Neuronal stem cell (in vitro differentiated cells): ENCODE results near the gene SMOC2.
A peak's percentile ranks its signal among the peaks of the same experiment; 100 is the strongest.

Source experiments
- DNase-seq: peaks from one replicate; pipeline ENCODE4 v3.0.0-alpha.2; 2013; ENCODE audit warnings: low spot score
- H2AFZ ChIP-seq: one replicate; pipeline ENCODE4 v1.6.1; 2013; ENCODE audit warnings: mild to moderate bottlenecking, low read length, inconsistent platforms
- H2AK5ac ChIP-seq: 2 replicates; pipeline ENCODE4 v1.6.1; 2013; ENCODE audit warnings: low read depth, mild to moderate bottlenecking, inconsistent platforms, low read length, moderate library complexity, mixed read lengths
- H2BK120ac ChIP-seq: 2 replicates; pipeline ENCODE4 v1.6.1; 2013; ENCODE audit warnings: low read depth, mild to moderate bottlenecking, inconsistent platforms, low read length, moderate library complexity, mixed read lengths
- H2BK12ac ChIP-seq: one replicate; pipeline ENCODE4 v1.6.1; 2013; ENCODE audit warnings: low read length, inconsistent platforms
- H2BK15ac ChIP-seq: 2 replicates; pipeline ENCODE4 v1.6.1; 2013; ENCODE audit warnings: mild to moderate bottlenecking, low read length, inconsistent platforms, mixed read lengths
- H2BK5ac ChIP-seq: one replicate; pipeline ENCODE4 v1.6.1; 2013; ENCODE audit warnings: inconsistent platforms, mild to moderate bottlenecking, low read length, moderate library complexity
- H3K14ac ChIP-seq: one replicate; pipeline ENCODE4 v1.6.1; 2013; ENCODE audit warnings: low read length, inconsistent platforms
- H3K18ac ChIP-seq: 2 replicates; pipeline ENCODE4 v1.6.1; 2013; ENCODE audit warnings: low read length, inconsistent platforms
- H3K23ac ChIP-seq: 2 replicates; pipeline ENCODE4 v1.6.1; 2013; ENCODE audit warnings: low read depth, mild to moderate bottlenecking, mixed read lengths, low read length, inconsistent platforms; ENCODE audit not compliant: poor library complexity
- H3K27ac ChIP-seq: replicated peaks from 3 replicates; pipeline ENCODE4 v1.5.1; 2013; ENCODE audit warnings: low read length, inconsistent platforms
- H3K27me3 ChIP-seq, 3 experiments: 2 replicates each; pipeline ENCODE4 v1.6.1; 2013; ENCODE audit warnings: low read length in 3 of 3, mild to moderate bottlenecking in 2 of 3, inconsistent platforms in 1 of 3, low read depth in 1 of 3, mixed read lengths in 1 of 3, moderate library complexity in 1 of 3; ENCODE audit not compliant: control insufficient read depth in 3 of 3, insufficient read depth in 3 of 3
- H3K36me3 ChIP-seq, 2 donors: replicated peaks in 1 of 2; 2 replicates each; pipeline ENCODE4 v1.6.1; 2013; ENCODE audit warnings: low read length in 2 of 2; ENCODE audit not compliant: control insufficient read depth in 2 of 2, insufficient read depth in 2 of 2
- H3K4ac ChIP-seq: 2 replicates; pipeline ENCODE4 v1.6.1; 2013; ENCODE audit warnings: inconsistent platforms, mild to moderate bottlenecking, low read length, moderate library complexity
- H3K4me1 ChIP-seq, 2 donors: 1 replicate in 1 of 2; 2 replicates in 1 of 2; pipeline ENCODE4 v1.6.1; 2013; ENCODE audit warnings: low read length in 2 of 2, low read depth in 1 of 2; ENCODE audit not compliant: control insufficient read depth in 2 of 2, insufficient read depth in 1 of 2
- H3K4me2 ChIP-seq: one replicate; pipeline ENCODE4 v1.6.1; 2013; ENCODE audit warnings: mild to moderate bottlenecking, low read length, inconsistent platforms; ENCODE audit not compliant: insufficient read depth, poor library complexity, severe bottlenecking
- H3K4me3 ChIP-seq, 2 donors: 2 replicates each; pipeline ENCODE4 v1.5.1; 2013; ENCODE audit warnings: low read length in 2 of 2, mild to moderate bottlenecking in 2 of 2, inconsistent platforms in 1 of 2, moderate library complexity in 1 of 2
- H3K79me1 ChIP-seq: one replicate; pipeline ENCODE4 v1.6.1; 2013; ENCODE audit warnings: low read depth, mild to moderate bottlenecking, inconsistent platforms, low read length, moderate library complexity
- H3K9ac ChIP-seq: one replicate; pipeline ENCODE4 v1.6.1; 2013; ENCODE audit warnings: mild to moderate bottlenecking, low read depth, low read length, inconsistent platforms; ENCODE audit not compliant: poor library complexity
- H3K9me3 ChIP-seq, 2 donors: replicated peaks in 1 of 2; 2 replicates each; pipeline versions ENCODE3 to v1.6.1; 2013; ENCODE audit warnings: low read length in 2 of 2, mild to moderate bottlenecking in 2 of 2, inconsistent platforms in 1 of 2, low read depth in 1 of 2, mixed read lengths in 1 of 2, moderate library complexity in 1 of 2; ENCODE audit not compliant: control insufficient read depth in 2 of 2, insufficient read depth in 1 of 2
- H4K8ac ChIP-seq: one replicate; pipeline ENCODE4 v1.6.1; 2013; ENCODE audit warnings: low read depth, mild to moderate bottlenecking, inconsistent platforms, low read length, moderate library complexity
- H4K91ac ChIP-seq: one replicate; pipeline ENCODE4 v1.6.1; 2013; ENCODE audit warnings: low read length, low read depth, mild to moderate bottlenecking, inconsistent platforms; ENCODE audit not compliant: poor library complexity
- WGBS, 2 donors: extraction: QIAGEN DNeasy Blood & Tissue Kit; methylation state at CpG; one replicate each; pipeline ENCODE4 v1.1.7; 2013; ENCODE audit warnings: missing lambda C conversion rate in 2 of 2, mixed read lengths in 1 of 2; ENCODE audit not compliant: insufficient read length in 2 of 2, insufficient replicate concordance in 1 of 2; ENCODE audit errors: extremely low coverage in 2 of 2; 5-methylcytosine and 5-hydroxymethylcytosine counted together

Gene SMOC2

DNA sequence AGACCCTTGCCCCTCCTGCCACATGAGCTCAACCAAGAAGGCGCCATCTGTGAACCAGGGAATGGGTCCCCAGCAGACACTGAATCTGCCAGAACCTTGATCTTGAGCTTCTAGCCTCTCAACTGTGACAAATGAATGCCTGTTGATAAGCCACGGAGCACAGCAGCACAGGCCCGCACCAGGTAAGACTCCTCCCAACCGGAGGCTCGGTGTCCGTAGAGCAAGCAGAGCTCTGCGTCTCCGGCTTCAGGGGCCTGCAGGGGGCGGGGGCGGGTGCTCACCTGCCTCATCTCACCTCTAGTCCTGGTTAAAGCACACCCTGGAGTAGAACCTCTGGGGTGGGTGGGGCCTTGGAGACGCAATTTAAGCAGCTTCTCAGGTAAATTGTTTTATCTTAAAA, 122.7 kb downstream of the SMOC2 start:
- H2BK15ac ChIP-seq = no peak overlapping the region
- H3K4me1 ChIP-seq = peaks cover 0 to 1% of the 10 kb centered on the region in 2 donors
- no peak overlapping the region for H3K9ac ChIP-seq
- no peak overlapping the region for H2BK120ac ChIP-seq
- H3K14ac ChIP-seq = no peak overlapping the region
- no peak overlapping the region for H4K91ac ChIP-seq
- no peak overlapping the region for H2AK5ac ChIP-seq
- no peak overlapping the region for H3K4me2 ChIP-seq
- H2BK12ac ChIP-seq = no peak overlapping the region
- no peak for DNase-seq
- no CpG with 5 or more reads among the region's 11 CpGs for WGBS, 2 donors
- H3K79me1 ChIP-seq = peaks cover under 1% of the 10 kb centered on the region
- no peaks in the 10 kb centered on the region for H3K36me3 ChIP-seq
- no peak overlapping the region for H3K4ac ChIP-seq
- no peak overlapping the region for H3K4me3 ChIP-seq
- no peak overlapping the region for H3K23ac ChIP-seq
- no peak overlapping the region for H3K27ac ChIP-seq
- H2BK5ac ChIP-seq = no peak overlapping the region
- peaks cover 0 to 3% of the 10 kb centered on the region in 2 donors for H3K9me3 ChIP-seq
- no peak overlapping the region for H2AFZ ChIP-seq
- H3K18ac ChIP-seq = no peak overlapping the region
- H4K8ac ChIP-seq = no peak overlapping the region
- H3K27me3 ChIP-seq = peaks cover 0 to 1% (median 0%) of the 10 kb centered on the region in 3 experiments

DNA sequence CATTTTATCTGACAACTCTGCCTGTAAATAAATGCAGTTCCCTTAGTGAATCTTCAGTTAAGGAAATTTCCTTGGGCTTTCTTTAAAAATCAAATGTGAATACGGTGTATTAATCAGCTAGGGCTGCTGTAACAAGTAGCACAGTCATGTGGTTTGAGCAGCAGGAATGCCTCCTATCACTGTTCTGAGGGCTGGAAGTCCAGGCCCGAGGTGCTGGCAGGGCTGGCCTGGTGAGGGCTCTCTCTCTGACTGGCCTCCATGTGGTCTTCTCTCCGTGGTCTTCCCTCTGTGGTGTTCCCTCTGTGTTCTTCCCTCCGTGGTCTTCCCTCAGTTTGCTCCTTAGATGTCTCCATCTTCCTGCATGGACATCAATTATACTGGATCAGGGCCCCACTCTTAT, 124.1 kb downstream of the SMOC2 start:
- Histone ChIP-seq H2BK15ac (no peak overlapping the region), H3K23ac (no peak overlapping the region), H3K4me1 (peaks cover 0 to 1% of the 10 kb centered on the region in 2 donors), H4K8ac (no peak overlapping the region), H3K4me3 (no peak overlapping the region), H4K91ac (no peak overlapping the region), H3K27ac (no peak overlapping the region), H3K27me3 (no peaks in the 10 kb centered on the region), H2BK5ac (no peak overlapping the region), H3K14ac (no peak overlapping the region), H3K9me3 (peaks cover 0 to 1% of the 10 kb centered on the region in 2 donors), H2AFZ (no peak overlapping the region), H2BK12ac (no peak overlapping the region), H3K36me3 (no peaks in the 10 kb centered on the region), H3K18ac (no peak overlapping the region), H3K4ac (no peak overlapping the region), H3K9ac (no peak overlapping the region), H3K4me2 (no peak overlapping the region), H3K79me1 (no peaks in the 10 kb centered on the region), H2BK120ac (no peak overlapping the region), H2AK5ac (no peak overlapping the region)
- DNase-seq = no peak
- WGBS, 2 donors = no CpG with 5 or more reads among the region's 4 CpGs

DNA sequence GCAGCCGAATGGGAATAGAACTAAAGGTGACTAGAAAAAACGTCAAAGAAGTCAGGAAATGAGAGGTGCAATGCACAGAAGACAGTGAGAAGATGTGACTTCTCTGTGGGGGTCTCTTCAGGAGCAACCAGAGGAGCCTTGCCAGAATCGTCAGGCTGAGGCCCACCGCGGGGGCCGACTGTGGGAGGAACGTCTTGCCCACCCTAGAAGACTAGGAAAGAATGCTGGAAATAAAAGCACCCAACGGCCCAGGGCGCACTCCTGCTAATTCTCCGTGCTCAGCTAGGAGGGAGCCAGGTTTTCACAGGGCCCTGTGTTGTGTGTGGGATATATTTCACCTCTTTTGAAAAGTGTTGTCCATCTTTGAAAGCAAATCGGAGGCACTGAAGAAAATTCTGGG, 129.2 kb downstream of the SMOC2 start:
- no peak for DNase-seq
- WGBS, 2 donors = no CpG with 5 or more reads among the region's 11 CpGs
- Histone ChIP-seq H2BK12ac (no peak overlapping the region), H2AFZ (peak overlapping the region; percentile 33), H3K79me1 (no peaks in the 10 kb centered on the region), H3K4me2 (no peak overlapping the region), H3K18ac (no peak overlapping the region), H2BK5ac (no peak overlapping the region), H3K36me3 (no peaks in the 10 kb centered on the region), H2BK15ac (no peak overlapping the region), H3K4me3 (no peak overlapping the region), H4K91ac (no peak overlapping the region), H3K27me3 (no peaks in the 10 kb centered on the region), H3K27ac (no peak overlapping the region), H3K14ac (no peak overlapping the region), H2BK120ac (no peak overlapping the region), H4K8ac (no peak overlapping the region), H3K23ac (no peak overlapping the region), H3K4ac (no peak overlapping the region), H2AK5ac (no peak overlapping the region), H3K4me1 (peaks cover 0 to 4% of the 10 kb centered on the region in 2 donors), H3K9ac (no peak overlapping the region), H3K9me3 (no peaks in the 10 kb centered on the region)

DNA sequence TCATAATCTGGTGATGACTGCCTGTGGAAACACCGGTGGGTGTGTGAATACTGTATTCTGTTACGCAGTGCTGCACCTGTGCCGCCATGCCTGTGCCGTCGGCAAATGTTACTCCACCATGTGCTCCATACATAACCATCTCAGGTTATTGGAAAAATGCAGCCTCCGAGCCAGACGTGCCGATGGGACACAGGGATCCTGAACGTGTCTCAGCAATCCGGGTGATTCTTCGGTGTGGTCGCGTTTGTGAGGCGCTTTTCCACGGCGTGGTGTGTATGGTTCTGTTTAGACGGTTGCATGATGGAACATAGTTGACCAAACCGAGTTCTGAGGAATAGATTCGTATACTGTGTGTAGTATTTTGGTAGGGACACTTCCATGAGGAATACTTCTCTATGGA, 130.3 kb downstream of the SMOC2 start:
- Histone ChIP-seq H3K36me3 (no peaks in the 10 kb centered on the region), H3K27me3 (no peaks in the 10 kb centered on the region), H4K8ac (no peak overlapping the region), H3K14ac (no peak overlapping the region), H3K9me3 (no peaks in the 10 kb centered on the region), H2BK5ac (no peak overlapping the region), H3K27ac (no peak overlapping the region), H3K23ac (no peak overlapping the region), H3K4me3 (no peak overlapping the region), H3K4ac (no peak overlapping the region), H3K79me1 (no peaks in the 10 kb centered on the region), H3K4me2 (no peak overlapping the region), H2BK12ac (no peak overlapping the region), H3K18ac (no peak overlapping the region), H2AFZ (no peak overlapping the region), H3K9ac (no peak overlapping the region), H3K4me1 (peaks cover 0 to 4% of the 10 kb centered on the region in 2 donors), H2AK5ac (no peak overlapping the region), H4K91ac (no peak overlapping the region), H2BK15ac (no peak overlapping the region), H2BK120ac (no peak overlapping the region)
- DNase-seq = no peak
- no CpG with 5 or more reads among the region's 19 CpGs for WGBS, 2 donors
